ENCODE measurements around the gene AKIRIN2.

DNA sequence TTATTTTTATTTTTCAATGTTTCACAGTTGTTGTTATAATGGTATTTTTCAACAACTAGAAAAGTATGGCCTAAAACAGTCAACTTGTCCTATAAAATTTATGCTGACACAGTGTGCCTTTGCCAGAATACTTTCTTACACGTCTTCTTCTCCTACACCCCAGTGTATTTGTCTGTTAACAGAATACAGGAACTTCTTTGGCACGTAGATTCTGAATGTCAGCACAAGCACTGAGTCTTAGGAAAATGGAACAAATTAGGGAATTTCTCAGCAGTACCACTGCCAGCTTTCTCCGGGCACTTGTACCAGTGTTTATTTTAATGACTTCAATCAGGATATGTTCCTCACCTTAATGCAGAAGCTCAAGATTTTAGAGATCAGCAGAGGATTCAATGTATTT lies 26.7 kb upstream of the AKIRIN2 start:
- TF ChIP-seq, protein P1, sequence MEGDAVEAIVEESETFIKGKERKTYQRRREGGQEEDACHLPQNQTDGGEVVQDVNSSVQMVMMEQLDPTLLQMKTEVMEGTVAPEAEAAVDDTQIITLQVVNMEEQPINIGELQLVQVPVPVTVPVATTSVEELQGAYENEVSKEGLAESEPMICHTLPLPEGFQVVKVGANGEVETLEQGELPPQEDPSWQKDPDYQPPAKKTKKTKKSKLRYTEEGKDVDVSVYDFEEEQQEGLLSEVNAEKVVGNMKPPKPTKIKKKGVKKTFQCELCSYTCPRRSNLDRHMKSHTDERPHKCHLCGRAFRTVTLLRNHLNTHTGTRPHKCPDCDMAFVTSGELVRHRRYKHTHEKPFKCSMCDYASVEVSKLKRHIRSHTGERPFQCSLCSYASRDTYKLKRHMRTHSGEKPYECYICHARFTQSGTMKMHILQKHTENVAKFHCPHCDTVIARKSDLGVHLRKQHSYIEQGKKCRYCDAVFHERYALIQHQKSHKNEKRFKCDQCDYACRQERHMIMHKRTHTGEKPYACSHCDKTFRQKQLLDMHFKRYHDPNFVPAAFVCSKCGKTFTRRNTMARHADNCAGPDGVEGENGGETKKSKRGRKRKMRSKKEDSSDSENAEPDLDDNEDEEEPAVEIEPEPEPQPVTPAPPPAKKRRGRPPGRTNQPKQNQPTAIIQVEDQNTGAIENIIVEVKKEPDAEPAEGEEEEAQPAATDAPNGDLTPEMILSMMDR (IDR thresholded peaks at IDR 0.05; ENCODE audit: low read length), result no peak
- TF ChIP-seq EZH2phosphoT487 (IDR thresholded peaks at IDR 0.05; ENCODE audit: low read length), result no peak
- no peak for TF ChIP-seq EZH2 (optimal IDR thresholded peaks at IDR 0.05; ENCODE audit: low read depth, low read length)
